Fibroblast of gingiva (primary cell): ENCODE data around the gene LMCD1.

Experiments used
- DNase-seq: peaks from one replicate; pipeline ENCODE4 v3.0.0-alpha.2; 2011; ENCODE audit warnings: low read depth

The LMCD1 gene

GRCh38 chr3:8505621-8506020 is 4.0 kb downstream of the LMCD1 start:
- DNase-seq: no peak

DNA sequence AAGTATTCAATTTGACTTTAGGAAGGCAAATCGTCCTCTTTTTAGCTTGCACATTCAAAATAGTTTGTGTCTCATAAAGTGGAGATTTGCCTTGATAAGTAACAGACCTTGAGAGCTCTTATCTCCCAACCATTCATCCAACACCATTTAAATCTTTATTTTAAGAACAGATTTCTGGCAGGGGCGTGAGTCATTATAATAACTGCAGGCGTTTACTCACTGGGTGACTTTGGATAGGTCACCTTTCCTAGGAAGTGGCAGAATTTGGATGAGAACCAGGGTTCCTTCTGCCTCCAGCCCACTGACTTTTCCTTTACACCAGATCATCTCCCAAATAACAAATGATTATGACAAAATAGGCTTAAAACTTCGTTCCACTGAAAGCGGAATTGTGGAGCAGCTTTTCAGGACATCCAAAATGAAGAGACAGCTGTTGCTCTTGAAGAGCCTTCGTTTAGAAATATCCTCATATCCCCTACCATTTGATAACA is 5.0 kb downstream of the LMCD1 start:
- DNase-seq: no peak

GRCh38 chr3:8507496-8507895 is 5.9 kb downstream of the LMCD1 start:
- no peak for DNase-seq

- DNase-seq: peak; percentile 53
Observed at GRCh38 chr3:8509961-8510360, 8.3 kb downstream of the LMCD1 start.

DNA sequence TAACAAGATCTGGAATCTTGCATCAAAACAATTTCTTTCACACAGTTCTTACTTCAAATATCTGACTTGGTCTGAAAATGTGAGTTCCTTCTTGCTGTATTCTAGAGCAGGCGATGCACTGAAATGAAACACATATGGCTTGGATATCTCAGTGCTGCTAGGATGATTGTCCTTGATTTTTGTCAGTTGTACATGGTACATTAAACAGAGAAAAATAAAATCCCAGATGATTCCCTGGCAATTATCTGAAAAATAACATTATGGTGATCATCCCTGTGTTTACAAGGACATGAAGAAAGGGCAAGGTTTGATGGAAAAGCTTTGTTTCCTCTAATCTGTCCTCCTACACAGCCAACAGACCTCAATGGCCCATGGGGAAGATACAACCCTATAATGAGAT is 10.6 kb downstream of the LMCD1 start:
- DNase-seq: no peak

- no peak for DNase-seq
Observed at GRCh38 chr3:8516047-8516661, 14.5 kb downstream of the LMCD1 start.

- DNase-seq: no peak
Observed at GRCh38 chr3:8516783-8517182, 15.2 kb downstream of the LMCD1 start.

GRCh38 chr3:8517487-8517886 is 15.9 kb downstream of the LMCD1 start:
- no peak for DNase-seq

- DNase-seq: peak; percentile 50
Observed at GRCh38 chr3:8518138-8518537, 16.5 kb downstream of the LMCD1 start.

- peak; percentile 64 for DNase-seq
Observed at GRCh38 chr3:8519156-8519555, 17.5 kb downstream of the LMCD1 start.

- DNase-seq: no peak
Observed at GRCh38 chr3:8519774-8520448, 18.3 kb downstream of the LMCD1 start.

DNA sequence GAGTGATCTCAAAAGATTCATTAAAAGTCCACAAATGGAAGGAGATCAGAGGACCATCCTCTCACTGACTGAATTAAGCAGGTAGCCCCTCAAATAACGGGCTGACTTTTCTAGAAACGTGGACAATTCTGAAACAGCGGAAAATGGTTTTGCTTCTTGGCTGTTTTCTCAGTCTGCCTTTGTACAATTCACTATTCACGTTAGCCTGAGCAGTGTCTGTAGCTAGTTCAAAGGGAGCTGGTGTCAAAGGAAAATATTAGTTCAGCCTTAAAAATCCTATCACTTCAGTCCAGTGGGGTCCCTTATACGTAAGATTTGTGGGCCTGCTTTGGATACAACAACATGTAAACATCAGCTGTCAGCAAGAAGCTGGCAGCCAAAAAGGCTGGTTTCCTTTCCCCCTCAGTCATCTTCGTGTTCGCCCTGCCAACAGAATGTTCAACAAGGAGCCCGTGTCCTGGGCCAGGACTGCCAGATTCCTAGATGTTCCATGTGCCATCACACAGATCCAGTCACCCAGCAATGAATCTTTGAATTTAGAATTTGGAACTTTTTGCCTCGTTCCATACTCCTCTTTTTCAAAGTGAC is 19.3 kb downstream of the LMCD1 start:
- no peak for DNase-seq

GRCh38 chr3:8523041-8523440 is 21.4 kb downstream of the LMCD1 start:
- DNase-seq: no peak

DNA sequence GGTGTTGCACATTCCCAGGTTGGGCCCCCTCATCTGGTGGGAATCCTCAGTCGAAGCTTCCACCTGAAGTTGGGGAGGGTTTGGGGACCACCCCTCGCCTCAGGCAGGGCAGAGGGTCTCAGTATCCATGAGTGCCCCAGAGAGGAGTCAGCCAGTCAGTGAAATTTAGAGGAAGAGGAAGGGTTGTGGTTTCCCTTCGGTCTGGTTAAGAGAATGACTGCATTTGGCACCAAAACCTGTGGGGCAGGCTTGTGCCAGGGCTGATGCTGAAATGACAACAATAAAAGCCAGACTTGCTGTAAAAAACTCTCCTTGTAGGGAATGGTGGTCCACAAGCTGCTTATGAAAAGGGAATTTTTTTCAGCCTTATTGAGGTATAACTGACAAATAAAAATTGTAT is 22.6 kb downstream of the LMCD1 start:
- no peak for DNase-seq

GRCh38 chr3:8524656-8525399 is 23.2 kb downstream of the LMCD1 start:
- no peak for DNase-seq

- no peak for DNase-seq
Observed at GRCh38 chr3:8525893-8526292, 24.3 kb downstream of the LMCD1 start.

GRCh38 chr3:8529181-8529637 is 27.6 kb downstream of the LMCD1 start:
- DNase-seq: peak; percentile 40

DNA sequence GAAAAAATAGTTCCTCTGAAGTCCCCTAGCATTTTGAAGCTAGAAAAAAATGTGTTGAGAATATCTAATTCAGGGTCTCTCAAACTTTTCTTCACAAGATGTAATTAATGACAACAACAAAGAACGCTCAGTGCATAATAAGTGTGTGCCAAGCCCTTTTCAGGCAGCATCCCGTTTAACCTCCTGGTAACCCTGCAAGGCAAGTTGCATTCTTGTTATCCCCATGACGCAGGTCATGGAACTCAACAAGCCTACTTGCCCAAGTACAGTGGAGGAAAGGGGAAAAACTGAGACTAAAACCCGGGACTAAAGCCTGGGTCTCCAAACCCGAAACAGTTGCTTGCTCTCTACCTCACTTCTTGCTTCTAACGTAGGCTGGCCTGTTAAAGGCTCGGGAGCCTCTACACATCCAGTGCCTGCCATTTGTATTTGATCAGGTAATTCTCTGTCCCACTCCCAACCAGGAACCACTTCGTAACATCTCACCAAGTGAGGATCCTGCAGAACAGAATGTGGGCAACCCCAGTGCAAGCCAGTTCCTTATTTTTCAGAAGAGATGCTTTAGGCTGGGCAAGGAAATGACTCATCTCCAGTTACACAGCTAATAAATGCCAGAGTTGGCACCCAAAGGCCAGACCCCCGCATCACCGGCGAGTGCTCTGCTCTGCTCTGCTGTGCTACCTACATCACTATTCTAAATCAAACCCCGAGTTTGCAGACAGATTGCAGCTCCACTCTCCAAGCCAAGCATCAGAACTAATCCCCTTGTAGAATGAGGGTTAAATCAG is 28.3 kb downstream of the LMCD1 start:
- no peak for DNase-seq

DNA sequence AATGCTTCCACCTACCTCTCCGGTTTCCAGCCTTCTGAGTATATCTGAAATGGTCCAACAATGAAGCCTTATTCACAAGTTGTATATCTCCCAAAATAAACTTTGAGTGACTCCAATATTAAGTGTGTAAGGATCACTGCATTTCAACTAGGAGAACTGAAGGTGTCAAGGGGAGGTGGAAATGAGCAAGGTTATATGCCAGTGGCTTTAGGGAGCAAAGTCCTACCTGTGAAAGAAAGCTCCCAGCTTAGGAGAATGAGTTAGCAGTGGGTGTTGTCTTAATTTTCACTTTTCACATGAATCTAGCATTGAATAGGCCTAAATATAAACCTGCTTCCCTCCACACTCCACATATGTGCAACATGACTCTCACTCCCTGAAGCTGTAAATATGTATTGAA is 29.0 kb downstream of the LMCD1 start:
- no peak for DNase-seq

- no peak for DNase-seq
Observed at GRCh38 chr3:8532251-8532871, 30.7 kb downstream of the LMCD1 start.
